Cardiac fibroblast (primary cell): ENCODE results near the gene OSBPL8.
A peak's percentile ranks its signal among the peaks of the same experiment; 100 is the strongest.

Experiments used
- DNase-seq, 2 donors: peaks; one replicate each; pipeline versions ENCODE4 v3.0.0 to v3.0.0-alpha.2; 2010; ENCODE audit warnings: low read depth in 2 of 2
- H3K4me3 ChIP-seq, 2 donors: replicated peaks in 1 of 2; 1 replicate in 1 of 2; 2 replicates in 1 of 2; pipeline ENCODE4 v1.5.1; 2011; ENCODE audit warnings: low read depth in 2 of 2, low read length in 2 of 2, mild to moderate bottlenecking in 2 of 2, moderate library complexity in 1 of 2
- TF ChIP-seq, protein P1 (sequence below): IDR thresholded peaks from one replicate; pipeline ENCODE4 v1.5.1; 2011; ENCODE audit warnings: low read depth, mild to moderate bottlenecking, low read length, inconsistent platforms

Gene OSBPL8

GRCh38 chr12:76441016-76441415 lies 118.6 kb downstream of the OSBPL8 start:
- no peak for DNase-seq
- H3K4me3 ChIP-seq: no peak overlapping the region
- TF ChIP-seq, protein P1, sequence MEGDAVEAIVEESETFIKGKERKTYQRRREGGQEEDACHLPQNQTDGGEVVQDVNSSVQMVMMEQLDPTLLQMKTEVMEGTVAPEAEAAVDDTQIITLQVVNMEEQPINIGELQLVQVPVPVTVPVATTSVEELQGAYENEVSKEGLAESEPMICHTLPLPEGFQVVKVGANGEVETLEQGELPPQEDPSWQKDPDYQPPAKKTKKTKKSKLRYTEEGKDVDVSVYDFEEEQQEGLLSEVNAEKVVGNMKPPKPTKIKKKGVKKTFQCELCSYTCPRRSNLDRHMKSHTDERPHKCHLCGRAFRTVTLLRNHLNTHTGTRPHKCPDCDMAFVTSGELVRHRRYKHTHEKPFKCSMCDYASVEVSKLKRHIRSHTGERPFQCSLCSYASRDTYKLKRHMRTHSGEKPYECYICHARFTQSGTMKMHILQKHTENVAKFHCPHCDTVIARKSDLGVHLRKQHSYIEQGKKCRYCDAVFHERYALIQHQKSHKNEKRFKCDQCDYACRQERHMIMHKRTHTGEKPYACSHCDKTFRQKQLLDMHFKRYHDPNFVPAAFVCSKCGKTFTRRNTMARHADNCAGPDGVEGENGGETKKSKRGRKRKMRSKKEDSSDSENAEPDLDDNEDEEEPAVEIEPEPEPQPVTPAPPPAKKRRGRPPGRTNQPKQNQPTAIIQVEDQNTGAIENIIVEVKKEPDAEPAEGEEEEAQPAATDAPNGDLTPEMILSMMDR: no peak

DNA sequence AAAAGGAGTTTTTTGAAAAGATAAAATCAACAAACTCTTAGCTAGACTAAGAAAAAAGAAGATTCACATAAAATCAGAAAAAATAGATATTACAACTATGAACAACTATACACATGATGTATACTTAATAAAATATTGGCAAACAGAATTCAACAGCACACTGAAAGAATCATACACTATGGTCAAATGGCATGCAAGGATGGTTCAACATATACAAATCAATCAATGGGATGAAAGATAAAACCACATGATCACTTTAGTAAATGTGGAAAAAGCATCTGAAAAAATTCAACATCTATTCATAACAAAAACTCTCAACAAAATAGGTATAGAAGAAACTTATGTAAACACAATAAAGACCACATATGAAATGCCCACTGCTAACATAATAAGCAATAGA lies 126.8 kb downstream of the OSBPL8 start:
- no peak overlapping the region for H3K4me3 ChIP-seq
- TF ChIP-seq, protein P1: no peak
- no peak for DNase-seq

- TF ChIP-seq, protein P1: no peak
- DNase-seq: no peak
These were observed 131.5 kb downstream of the OSBPL8 start for GRCh38 chr12:76428117-76428516.

GRCh38 chr12:76426160-76426559 lies 133.4 kb downstream of the OSBPL8 start:
- TF ChIP-seq, protein P1: no peak
- no peak for DNase-seq
- H3K4me3 ChIP-seq: no peak overlapping the region

More at GRCh38 chr12:76428117-76428516, 131.5 kb downstream of the OSBPL8 start:
- no peak overlapping the region for H3K4me3 ChIP-seq

- TF ChIP-seq, protein P1: no peak
- DNase-seq: no peak
- H3K4me3 ChIP-seq: no peak overlapping the region
These were observed 134.6 kb downstream of the OSBPL8 start for GRCh38 chr12:76424941-76425340.

DNA sequence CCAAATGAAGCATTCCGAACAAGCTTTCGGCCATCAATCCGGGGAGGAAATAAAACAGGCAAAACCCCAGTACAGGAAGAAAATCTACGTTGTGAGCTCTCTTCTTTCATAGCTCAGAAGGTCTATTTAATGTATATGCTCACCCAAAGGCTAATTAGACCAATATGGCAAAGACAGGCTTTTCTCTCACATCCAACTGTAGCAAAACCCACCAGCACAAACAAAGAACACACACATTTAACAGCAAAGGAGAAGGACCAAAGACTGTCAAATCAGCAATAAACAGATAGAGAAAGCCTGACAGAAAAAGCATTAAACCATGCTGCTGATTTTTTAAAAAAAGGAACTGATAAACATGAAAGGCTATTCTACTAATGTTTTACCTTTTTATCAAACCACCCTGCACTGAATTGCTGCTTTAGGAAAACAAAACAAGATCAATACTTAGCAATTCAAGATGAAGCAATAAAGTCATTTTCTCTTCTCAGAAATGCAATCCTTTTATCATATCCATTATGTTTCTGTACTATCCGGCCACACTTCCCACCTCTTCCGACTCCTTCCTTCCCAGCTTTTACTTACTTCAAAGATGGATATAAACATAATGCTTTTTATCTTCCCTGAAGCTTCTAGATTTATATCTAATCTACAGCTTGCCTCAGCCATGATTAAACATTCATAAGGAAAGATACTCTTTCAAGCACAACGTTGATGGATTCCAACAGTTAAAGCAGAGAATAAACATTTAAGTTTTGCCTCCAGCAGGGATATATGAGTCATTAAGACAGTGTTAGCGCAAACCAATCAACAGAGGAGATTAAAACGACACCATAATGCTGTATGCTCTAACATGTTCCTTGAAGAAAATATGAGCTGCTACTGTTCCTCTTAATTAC lies 136.8 kb downstream of the OSBPL8 start:
- TF ChIP-seq, protein P1: no peak
- DNase-seq: peak; percentile 27 to 48
- H3K4me3 ChIP-seq: no peak overlapping the region
